Duodenal mucosa (tissue), 2 donors: ENCODE measurements around the gene RTP5.

Experiments used
- H3K27ac ChIP-seq: one replicate; pipeline ENCODE4 v1.7.0; 2013; ENCODE audit warnings: low read depth, low read length
- H3K27me3 ChIP-seq, 2 donors: one replicate each; pipeline ENCODE4 v1.7.0; 2013; ENCODE audit warnings: low read length in 2 of 2, control low read depth in 1 of 2; ENCODE audit not compliant: insufficient read depth in 2 of 2, control insufficient read depth in 1 of 2
- H3K36me3 ChIP-seq, 2 donors: one replicate each; pipeline ENCODE4 v1.7.0; 2013; ENCODE audit warnings: low read length in 2 of 2, control low read depth in 1 of 2; ENCODE audit not compliant: insufficient read depth in 2 of 2, control insufficient read depth in 1 of 2
- H3K4me1 ChIP-seq, 2 donors: one replicate each; pipeline ENCODE4 v1.7.0; 2013; ENCODE audit warnings: low read length in 2 of 2, control low read depth in 1 of 2; ENCODE audit not compliant: insufficient read depth in 2 of 2, control insufficient read depth in 1 of 2
- H3K4me3 ChIP-seq, 2 donors: one replicate each; pipeline ENCODE4 v1.7.0; 2013; ENCODE audit warnings: low read length in 2 of 2, low read depth in 1 of 2
- H3K9ac ChIP-seq, 2 donors: one replicate each; pipeline ENCODE4 v1.7.0; 2013; ENCODE audit warnings: low read length in 2 of 2, low read depth in 1 of 2
- H3K9me3 ChIP-seq, 2 donors: one replicate each; pipeline ENCODE4 v1.7.0; 2013; ENCODE audit warnings: low read length in 2 of 2, control low read depth in 1 of 2; ENCODE audit not compliant: control insufficient read depth in 1 of 2

The RTP5 gene

DNA sequence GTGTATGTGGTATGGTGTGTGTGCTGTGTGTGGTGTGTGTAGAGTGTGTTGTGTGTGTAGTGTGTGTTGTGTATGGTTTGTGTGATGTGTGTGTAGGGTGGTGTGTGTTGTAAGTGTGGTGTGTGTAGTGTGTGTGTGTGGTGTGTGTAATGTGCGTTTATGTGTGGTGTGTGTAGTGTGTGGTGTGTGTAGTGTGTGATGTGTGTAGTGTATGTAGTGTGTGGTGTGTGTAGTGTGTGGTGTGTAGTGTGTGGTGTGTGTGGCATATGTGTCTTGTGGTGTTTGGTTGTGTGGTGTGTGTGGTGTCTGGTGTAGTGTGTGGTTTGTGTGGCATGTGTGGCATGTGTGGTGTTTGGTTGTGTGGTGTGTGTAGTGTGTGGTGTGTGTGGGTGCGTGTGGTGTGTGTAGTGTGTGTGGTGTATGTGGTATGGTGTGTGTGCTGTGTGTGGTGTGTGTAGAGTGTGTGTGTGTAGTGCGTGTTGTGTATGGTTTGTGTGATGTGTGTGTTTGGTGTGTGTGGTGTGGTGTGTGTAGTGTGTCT, 4.0 kb upstream of the RTP5 start:
- Histone ChIP-seq H3K4me1 (peaks cover 2 to 5% of the 10 kb centered on the region in 2 donors), H3K27me3 (peaks cover 16 to 56% of the 10 kb centered on the region in 2 donors), H3K9ac (no peak overlapping the region)

GRCh38 chr2:241865957-241866789, 3.4 kb upstream of the RTP5 start:
- Histone ChIP-seq H3K27ac (no peak overlapping the region), H3K9me3 (no peaks in the 10 kb centered on the region), H3K9ac (no peak overlapping the region), H3K27me3 (peaks cover 16 to 56% of the 10 kb centered on the region in 2 donors), H3K4me3 (no peak overlapping the region), H3K4me1 (peaks cover 0 to 5% of the 10 kb centered on the region in 2 donors), H3K36me3 (no peaks in the 10 kb centered on the region)

More for the DNA sequence above, 4.0 kb upstream of the RTP5 start:
- Histone ChIP-seq H3K27ac (no peak overlapping the region), H3K36me3 (no peaks in the 10 kb centered on the region), H3K4me3 (no peak overlapping the region), H3K9me3 (no peaks in the 10 kb centered on the region)

GRCh38 chr2:241866790-241867645, 2.5 kb upstream of the RTP5 start:
- Histone ChIP-seq H3K4me3 (no peak overlapping the region), H3K4me1 (peaks cover 0 to 5% of the 10 kb centered on the region in 2 donors), H3K36me3 (no peaks in the 10 kb centered on the region), H3K9me3 (no peaks in the 10 kb centered on the region), H3K27ac (no peak overlapping the region), H3K27me3 (peaks cover 16 to 49% of the 10 kb centered on the region in 2 donors), H3K9ac (no peak overlapping the region)

- H3K27ac ChIP-seq, result no peak overlapping the region
- no peaks in the 10 kb centered on the region for H3K9me3 ChIP-seq
- H3K27me3 ChIP-seq, result peaks cover 16 to 45% of the 10 kb centered on the region in 2 donors
- H3K9ac ChIP-seq, result no peak overlapping the region
- peaks cover 0 to 5% of the 10 kb centered on the region in 2 donors for H3K4me1 ChIP-seq
- no peaks in the 10 kb centered on the region for H3K36me3 ChIP-seq
- no peak overlapping the region for H3K4me3 ChIP-seq
Observed at GRCh38 chr2:241867776-241868420, 1.6 kb upstream of the RTP5 start.

DNA sequence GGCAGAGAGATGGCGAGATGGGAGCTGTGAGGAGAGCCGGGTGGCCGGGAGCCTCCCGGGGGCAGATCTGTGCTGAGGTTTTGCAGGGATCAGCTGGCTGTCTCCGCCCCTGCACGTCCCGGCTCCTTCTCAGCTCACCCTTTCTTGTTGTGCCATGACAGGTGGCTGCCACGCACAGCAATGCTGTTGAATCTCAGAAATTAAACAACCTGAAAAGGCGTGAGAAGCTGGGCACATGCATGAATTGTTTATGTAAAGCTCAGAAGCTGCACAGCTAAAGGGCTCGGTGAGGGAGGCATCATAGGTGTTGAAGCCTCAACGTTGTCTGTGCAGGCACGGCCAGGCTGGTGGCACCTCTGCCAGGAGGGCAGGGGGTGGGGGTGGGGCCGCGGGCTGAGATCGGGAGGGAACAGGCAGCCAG, 858 bp upstream of the RTP5 start:
- H3K36me3 ChIP-seq, result no peaks in the 10 kb centered on the region
- peaks cover 16 to 37% of the 10 kb centered on the region in 2 donors for H3K27me3 ChIP-seq
- H3K27ac ChIP-seq, result no peak overlapping the region
- no peak overlapping the region for H3K4me3 ChIP-seq
- H3K9ac ChIP-seq, result no peak overlapping the region
- no peaks in the 10 kb centered on the region for H3K4me1 ChIP-seq
- no peaks in the 10 kb centered on the region for H3K9me3 ChIP-seq

- Histone ChIP-seq H3K36me3 (no peaks in the 10 kb centered on the region), H3K9me3 (no peaks in the 10 kb centered on the region), H3K27me3 (peaks cover 16 to 28% of the 10 kb centered on the region in 2 donors), H3K27ac (no peak overlapping the region), H3K4me3 (no peak overlapping the region), H3K4me1 (no peaks in the 10 kb centered on the region), H3K9ac (no peak overlapping the region)
Observed at GRCh38 chr2:241870081-241870541, 582 bp downstream of the RTP5 start.

- no peak overlapping the region for H3K9ac ChIP-seq
- no peak overlapping the region for H3K27ac ChIP-seq
- H3K36me3 ChIP-seq, result no peaks in the 10 kb centered on the region
- H3K4me1 ChIP-seq, result no peaks in the 10 kb centered on the region
- no peaks in the 10 kb centered on the region for H3K9me3 ChIP-seq
- no peak overlapping the region for H3K4me3 ChIP-seq
- H3K27me3 ChIP-seq, result peaks cover 13 to 20% of the 10 kb centered on the region in 2 donors
Observed at GRCh38 chr2:241870611-241871537, 1.3 kb downstream of the RTP5 start.

- no peak overlapping the region for H3K27ac ChIP-seq
- no peak overlapping the region for H3K4me3 ChIP-seq
- H3K27me3 ChIP-seq, result peaks cover 13 to 14% of the 10 kb centered on the region in 2 donors
Observed at GRCh38 chr2:241871538-241872312, 2.2 kb downstream of the RTP5 start.

More at GRCh38 chr2:241871538-241872312, 2.2 kb downstream of the RTP5 start:
- Histone ChIP-seq H3K4me1 (no peaks in the 10 kb centered on the region), H3K9me3 (no peaks in the 10 kb centered on the region), H3K9ac (no peak overlapping the region), H3K36me3 (no peaks in the 10 kb centered on the region)
